Astrocyte (in vitro differentiated cells and primary cell): ENCODE results near the gene ANKRD53.

ENCODE experiments used
- EZH2 ChIP-seq: IDR thresholded peaks from 2 replicates; pipeline ENCODE4 v1.6.1; 2012; ENCODE audit warnings: mild to moderate bottlenecking, low read length, inconsistent platforms; ENCODE audit not compliant: insufficient read depth
- TF ChIP-seq, protein P1 (sequence below): IDR thresholded peaks from 2 replicates; pipeline ENCODE4 v1.5.1; 2011; ENCODE audit warnings: low read depth, mild to moderate bottlenecking, inconsistent platforms, low read length, moderate library complexity; ENCODE audit not compliant: insufficient read depth

DNA sequence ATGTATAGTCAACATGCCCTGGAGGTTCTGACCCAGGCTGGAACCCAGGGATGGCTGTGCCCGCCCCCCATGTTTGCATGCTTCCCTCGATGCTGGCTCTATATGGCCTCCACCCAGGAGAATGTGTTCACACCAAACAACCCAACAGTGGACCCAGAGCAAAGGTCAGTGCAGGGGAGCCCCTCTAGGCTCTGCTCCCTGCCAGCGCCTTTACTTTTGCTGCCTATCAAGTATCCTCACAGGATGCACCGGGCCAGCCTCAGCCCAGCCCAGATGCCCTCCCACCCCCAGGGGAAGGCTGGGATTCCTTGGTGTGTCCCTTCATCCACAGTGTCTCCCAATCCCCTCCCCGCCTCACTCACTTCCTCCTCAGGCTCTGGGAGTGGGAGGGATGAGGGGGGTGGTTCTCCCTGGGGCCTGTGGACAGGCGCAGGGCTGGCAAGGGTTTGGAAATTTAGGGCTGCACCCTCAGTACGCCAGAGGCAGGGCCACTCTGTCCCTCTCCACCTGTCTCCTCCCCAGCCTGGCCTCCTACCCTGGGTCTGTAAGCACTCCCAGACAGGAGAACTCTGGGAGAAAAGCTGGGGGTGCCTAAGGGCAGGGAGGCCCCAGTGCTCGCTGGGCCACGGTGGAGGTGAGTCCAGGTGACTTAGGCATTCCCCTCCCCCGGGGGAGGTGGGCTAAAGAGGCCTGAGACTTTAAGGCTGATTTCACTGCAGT, 40.4 kb upstream of the ANKRD53 start:
- TF ChIP-seq, protein P1, sequence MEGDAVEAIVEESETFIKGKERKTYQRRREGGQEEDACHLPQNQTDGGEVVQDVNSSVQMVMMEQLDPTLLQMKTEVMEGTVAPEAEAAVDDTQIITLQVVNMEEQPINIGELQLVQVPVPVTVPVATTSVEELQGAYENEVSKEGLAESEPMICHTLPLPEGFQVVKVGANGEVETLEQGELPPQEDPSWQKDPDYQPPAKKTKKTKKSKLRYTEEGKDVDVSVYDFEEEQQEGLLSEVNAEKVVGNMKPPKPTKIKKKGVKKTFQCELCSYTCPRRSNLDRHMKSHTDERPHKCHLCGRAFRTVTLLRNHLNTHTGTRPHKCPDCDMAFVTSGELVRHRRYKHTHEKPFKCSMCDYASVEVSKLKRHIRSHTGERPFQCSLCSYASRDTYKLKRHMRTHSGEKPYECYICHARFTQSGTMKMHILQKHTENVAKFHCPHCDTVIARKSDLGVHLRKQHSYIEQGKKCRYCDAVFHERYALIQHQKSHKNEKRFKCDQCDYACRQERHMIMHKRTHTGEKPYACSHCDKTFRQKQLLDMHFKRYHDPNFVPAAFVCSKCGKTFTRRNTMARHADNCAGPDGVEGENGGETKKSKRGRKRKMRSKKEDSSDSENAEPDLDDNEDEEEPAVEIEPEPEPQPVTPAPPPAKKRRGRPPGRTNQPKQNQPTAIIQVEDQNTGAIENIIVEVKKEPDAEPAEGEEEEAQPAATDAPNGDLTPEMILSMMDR: no peak
- TF ChIP-seq EZH2: no peak
